GM12865 (cell line): ENCODE data around the gene APCDD1.

Experiments used
- DNase-seq: peaks from one replicate; pipeline ENCODE4 v3.0.0; 2010; ENCODE audit warnings: low read depth
- H3K4me3 ChIP-seq: 2 replicates; pipeline ENCODE4 v1.5.1; 2011; ENCODE audit warnings: mild to moderate bottlenecking, low read depth, low read length, control low read depth
- CTCF ChIP-seq: IDR thresholded peaks from 2 replicates; pipeline ENCODE4 v1.5.1; 2011; ENCODE audit warnings: low read length, control low read depth, low read depth, inconsistent platforms; ENCODE audit not compliant: insufficient read depth; ENCODE audit errors: missing control alignments

Gene APCDD1

GRCh38 chr18:10515456-10515855 is 61.0 kb downstream of the APCDD1 start:
- no peak for TF ChIP-seq CTCF
- DNase-seq: no peak
- H3K4me3 ChIP-seq: no peak overlapping the region

- no peak for TF ChIP-seq CTCF
- H3K4me3 ChIP-seq: no peak overlapping the region
- no peak for DNase-seq
Observed at GRCh38 chr18:10516078-10516477, 61.6 kb downstream of the APCDD1 start.

GRCh38 chr18:10518595-10519255 is 64.3 kb downstream of the APCDD1 start:
- no peak overlapping the region for H3K4me3 ChIP-seq
- TF ChIP-seq CTCF: no peak
- DNase-seq: no peak

GRCh38 chr18:10519366-10519765 is 64.9 kb downstream of the APCDD1 start:
- no peak overlapping the region for H3K4me3 ChIP-seq
- TF ChIP-seq CTCF: no peak
- DNase-seq: no peak

GRCh38 chr18:10519999-10520935 is 65.8 kb downstream of the APCDD1 start:
- peak; percentile 85 for DNase-seq
- H3K4me3 ChIP-seq: no peak overlapping the region
- TF ChIP-seq CTCF: peak; percentile 81

GRCh38 chr18:10521566-10521965 is 67.1 kb downstream of the APCDD1 start:
- no peak for DNase-seq
- TF ChIP-seq CTCF: no peak
- no peak overlapping the region for H3K4me3 ChIP-seq
